Heart right ventricle (tissue), 16 donors: Measurements from ENCODE around the gene TP63. TPM values are rescaled to one million over a fixed set of nuclear protein-coding genes. Genes with fewer than 3 reads are reported as not detected.
A peak's percentile ranks its signal among the peaks of the same experiment; 100 is the strongest.

Experiments
- ATAC-seq, 8 donors: fragments of 200-7000 bp; cut with Tn5 transposase; one replicate each; pipeline ENCODE4 v1.9.1; 2020; ENCODE audit warnings: mild to moderate bottlenecking in 8 of 8, moderate library complexity in 8 of 8, moderate number of reproducible peaks in 1 of 8
- DNase-seq, 2 donors: peaks; one replicate each; pipeline ENCODE4 v3.0.0-alpha.2; 2020
- H3K27ac ChIP-seq, 10 donors: fragments of 200-600 bp; sonication (generic) in 2 of 10; one replicate each; pipeline versions ENCODE4 v1.5.0 to v1.8.0; 2020 to 2022; ENCODE audit warnings: mild to moderate bottlenecking in 3 of 10
- H3K27me3 ChIP-seq, 7 donors: fragments of 200-600 bp; one replicate each; pipeline ENCODE4 v1.8.0; 2021 to 2022; ENCODE audit warnings: mild to moderate bottlenecking in 2 of 7
- H3K36me3 ChIP-seq, 9 donors: fragments of 200-600 bp; sonication (generic) in 1 of 9; one replicate each; pipeline versions ENCODE4 v1.5.0 to v1.8.0; 2020 to 2022; ENCODE audit warnings: mild to moderate bottlenecking in 2 of 9
- H3K4me1 ChIP-seq, 9 donors: fragments of 200-600 bp; sonication (generic) in 1 of 9; one replicate each; pipeline versions ENCODE4 v1.5.0 to v1.8.0; 2020 to 2022; ENCODE audit warnings: mild to moderate bottlenecking in 4 of 9
- H3K4me3 ChIP-seq, 10 donors: fragments of 200-600 bp; sonication (generic) in 2 of 10; one replicate each; pipeline versions ENCODE4 v1.5.0 to v1.8.0; 2020 to 2022; ENCODE audit warnings: mild to moderate bottlenecking in 7 of 10, moderate library complexity in 2 of 10
- H3K9me3 ChIP-seq, 11 donors: fragments of 200-600 bp in 10 of 11; sonication (generic) in 2 of 11; one replicate each; pipeline versions ENCODE4 v1.5.0 to v1.8.0; 2013 to 2022; ENCODE audit warnings: mild to moderate bottlenecking in 2 of 11, control low read depth in 1 of 11, moderate library complexity in 1 of 11
- WGBS, 2 donors: extraction: QIAGEN DNeasy Blood & Tissue Kit; methylation state at CpG; one replicate each; pipeline ENCODE4 v1.1.7; 2013; ENCODE audit warnings: inconsistent platforms in 1 of 2; 5-methylcytosine and 5-hydroxymethylcytosine counted together
- intact Hi-C, 10 donors: fragments of 100-400 bp; cut with DNase I; formaldehyde crosslinking; loops; one replicate each; pipeline versions ENCODE4 v1.11.1 to v1.14.2; 2022
- polyA plus RNA-seq, 2 donors: library from polyadenylated mRNA; stranded (reverse); fragments of 200-250 nt; gene quantifications; one replicate each; pipeline ENCODE4 v1.2.3, GENCODE V29; 2013
- total RNA-seq, 10 donors: library from RNA; stranded (reverse); fragmentation: NEBNext Ultra II Directional in 3 of 10; extraction: Animal tissue kit (Norgen Biotek cat#: 25700) in 3 of 10; gene quantifications; one replicate each; pipeline versions ENCODE4 v1.2.1 to v1.2.4, GENCODE V29; 2021 to 2023
- TF ChIP-seq, protein P1 (sequence below), 9 donors: fragments of 200-600 bp; sonication (generic) in 2 of 9; IDR thresholded peaks; one replicate each; pipeline versions ENCODE4 v1.5.0 to v1.8.0; 2021 to 2022; ENCODE audit warnings: antibody characterized with exemption in 9 of 9, mild to moderate bottlenecking in 5 of 9, moderate library complexity in 1 of 9
- donor health status: Arrhythmogenic right ventricular cardiomyopathy.
- donor health status: ischemic (EF 13 %, LVEDD 7.1; RV severe dilation, severe dysfunction).
- donor health status: healthy with polysubstance abuse.
- donor health status: DM: no; HTN: yes; CAD: no.
- donor health status: DM: no; HTN: no; CAD: no.
- donor health status: ischemic (EF 25% LVEDD 6.9; RV normal size, moderate dysfunction).
- donor health status: ischemic (EF 25% LVEDD 5.7; RV mildly dilated, moderate dysfunction).
- donor health status: healthy.
- donor health status: DM: yes; HTN: yes; CAD: no.
- donor health status: Ischemic cardiomyopathy.
- donor health status: ischemic (EF 35%, LVEDD 5.7; RV mildly dilated, moderate dysfunction).
- donor health status: nonischemic (EF 11% LVEDD 7.7; RV severe dilation, severe dysfunction).
- donor health status: DM: yes; HTN: yes; CAD: no.
- donor health status: PGD.
- donor health status: ischemic (EF 29% LVEDD 5.4; RV normal size, mild dysfunction).
- donor health status: nonischemic (EF 23%, LVEDD 6.1; RV moderate dilation, normal function).

The TP63 gene
- total and polyA plus RNA-seq, 12 donors: 0.07 to 1.5 (median 0.49) TPM

DNA sequence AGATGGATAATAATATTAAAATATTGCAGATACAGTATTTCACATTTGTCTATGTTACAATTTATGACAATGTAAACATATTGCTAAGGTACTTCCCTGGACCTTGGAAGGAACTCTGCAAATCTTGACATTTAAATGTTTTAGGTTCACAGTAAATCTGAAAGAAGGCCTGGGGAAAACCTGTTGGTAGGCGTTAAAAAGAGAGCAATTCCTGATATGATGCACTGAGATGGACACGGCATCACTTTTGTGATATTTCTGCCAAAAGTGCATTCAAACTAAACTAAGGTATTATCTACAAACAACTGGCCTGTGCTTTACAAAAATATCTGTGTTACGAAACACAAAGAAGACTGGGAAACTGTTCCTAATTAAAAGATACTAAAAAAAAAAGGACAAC lies 6.1 kb upstream of the TP63 start:
- Histone ChIP-seq H3K27ac (no peak overlapping the region), H3K4me3 (no peak overlapping the region), H3K9me3 (no peaks in the 10 kb centered on the region), H3K4me1 (peaks cover 0 to 10% (median 8%) of the 10 kb centered on the region in 9 donors), H3K36me3 (no peaks in the 10 kb centered on the region), H3K27me3 (no peaks in the 10 kb centered on the region)
- WGBS, 2 donors: 83 to 88% methylated on average over 3 of the region's 3 CpGs
- intact Hi-C loops: no loop called here
- no peak for DNase-seq
- no peak for ATAC-seq
- TF ChIP-seq, protein P1, sequence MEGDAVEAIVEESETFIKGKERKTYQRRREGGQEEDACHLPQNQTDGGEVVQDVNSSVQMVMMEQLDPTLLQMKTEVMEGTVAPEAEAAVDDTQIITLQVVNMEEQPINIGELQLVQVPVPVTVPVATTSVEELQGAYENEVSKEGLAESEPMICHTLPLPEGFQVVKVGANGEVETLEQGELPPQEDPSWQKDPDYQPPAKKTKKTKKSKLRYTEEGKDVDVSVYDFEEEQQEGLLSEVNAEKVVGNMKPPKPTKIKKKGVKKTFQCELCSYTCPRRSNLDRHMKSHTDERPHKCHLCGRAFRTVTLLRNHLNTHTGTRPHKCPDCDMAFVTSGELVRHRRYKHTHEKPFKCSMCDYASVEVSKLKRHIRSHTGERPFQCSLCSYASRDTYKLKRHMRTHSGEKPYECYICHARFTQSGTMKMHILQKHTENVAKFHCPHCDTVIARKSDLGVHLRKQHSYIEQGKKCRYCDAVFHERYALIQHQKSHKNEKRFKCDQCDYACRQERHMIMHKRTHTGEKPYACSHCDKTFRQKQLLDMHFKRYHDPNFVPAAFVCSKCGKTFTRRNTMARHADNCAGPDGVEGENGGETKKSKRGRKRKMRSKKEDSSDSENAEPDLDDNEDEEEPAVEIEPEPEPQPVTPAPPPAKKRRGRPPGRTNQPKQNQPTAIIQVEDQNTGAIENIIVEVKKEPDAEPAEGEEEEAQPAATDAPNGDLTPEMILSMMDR (IDR thresholded peaks at IDR 0.05): no peak

DNA sequence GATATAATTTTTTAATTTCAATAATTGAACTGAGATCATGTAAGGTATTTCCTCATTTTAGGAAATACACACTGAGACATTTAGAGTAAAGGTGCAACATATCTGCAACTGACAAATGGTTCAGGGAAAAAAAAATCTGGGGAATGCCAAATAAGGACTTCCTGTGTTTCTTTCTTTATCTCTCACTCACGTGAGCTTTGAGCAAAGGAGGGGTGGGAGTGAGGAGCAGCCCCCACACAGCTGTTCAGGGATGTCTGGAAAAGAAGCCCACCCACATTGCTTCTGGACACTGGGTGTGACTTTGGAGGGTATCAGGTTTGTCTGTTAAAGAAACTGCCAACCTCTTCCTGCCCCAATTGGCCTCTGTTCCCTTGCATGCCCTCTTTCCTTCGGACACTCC lies 5.6 kb upstream of the TP63 start:
- no peak for ATAC-seq
- no peak overlapping the region for H3K27ac ChIP-seq
- whole genome bisulfite sequencing, 2 donors: 4 to 8% methylated on average over 2 of the region's 2 CpGs
- no peak overlapping the region for H3K4me3 ChIP-seq
- no peak for DNase-seq
- TF ChIP-seq, protein P1 (IDR thresholded peaks at IDR 0.05): no peak
- no peaks in the 10 kb centered on the region for H3K36me3 ChIP-seq
- intact Hi-C loops: no loop called here
- H3K9me3 ChIP-seq: no peaks in the 10 kb centered on the region
- no peaks in the 10 kb centered on the region for H3K27me3 ChIP-seq
- peaks cover 0 to 15% (median 8%) of the 10 kb centered on the region in 9 donors for H3K4me1 ChIP-seq

DNA sequence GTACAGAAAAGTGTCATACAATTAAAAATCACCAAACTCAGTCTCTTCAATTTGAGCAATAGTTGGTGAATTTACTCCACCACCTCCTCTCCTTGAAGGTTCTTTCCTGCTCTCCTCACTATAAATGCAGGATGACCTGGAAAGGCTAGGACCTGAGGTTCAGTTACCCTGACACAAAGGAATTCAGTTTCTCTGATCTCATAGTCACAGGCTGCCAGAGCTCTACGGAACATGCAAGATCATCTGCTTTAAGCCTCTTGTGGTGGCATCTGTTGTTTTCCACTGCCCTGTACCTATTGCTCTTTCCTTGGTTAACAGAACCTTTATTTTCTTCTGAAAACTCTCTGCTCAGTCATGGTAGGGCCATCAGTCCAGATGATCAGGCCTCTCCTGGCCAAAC lies 4.9 kb upstream of the TP63 start:
- ATAC-seq (no peak), DNase-seq (no peak)
- H3K36me3 ChIP-seq: no peaks in the 10 kb centered on the region
- no peak overlapping the region for H3K27ac ChIP-seq
- intact Hi-C loops: no loop called here
- TF ChIP-seq, protein P1 (IDR thresholded peaks at IDR 0.05): no peak
- 84 to 89% methylated on average over 1 of the region's 1 CpG for WGBS, 2 donors
- no peak overlapping the region for H3K4me3 ChIP-seq
- no peaks in the 10 kb centered on the region for H3K27me3 ChIP-seq
- no peaks in the 10 kb centered on the region for H3K9me3 ChIP-seq
- peaks cover 0 to 21% (median 8%) of the 10 kb centered on the region in 9 donors for H3K4me1 ChIP-seq

DNA sequence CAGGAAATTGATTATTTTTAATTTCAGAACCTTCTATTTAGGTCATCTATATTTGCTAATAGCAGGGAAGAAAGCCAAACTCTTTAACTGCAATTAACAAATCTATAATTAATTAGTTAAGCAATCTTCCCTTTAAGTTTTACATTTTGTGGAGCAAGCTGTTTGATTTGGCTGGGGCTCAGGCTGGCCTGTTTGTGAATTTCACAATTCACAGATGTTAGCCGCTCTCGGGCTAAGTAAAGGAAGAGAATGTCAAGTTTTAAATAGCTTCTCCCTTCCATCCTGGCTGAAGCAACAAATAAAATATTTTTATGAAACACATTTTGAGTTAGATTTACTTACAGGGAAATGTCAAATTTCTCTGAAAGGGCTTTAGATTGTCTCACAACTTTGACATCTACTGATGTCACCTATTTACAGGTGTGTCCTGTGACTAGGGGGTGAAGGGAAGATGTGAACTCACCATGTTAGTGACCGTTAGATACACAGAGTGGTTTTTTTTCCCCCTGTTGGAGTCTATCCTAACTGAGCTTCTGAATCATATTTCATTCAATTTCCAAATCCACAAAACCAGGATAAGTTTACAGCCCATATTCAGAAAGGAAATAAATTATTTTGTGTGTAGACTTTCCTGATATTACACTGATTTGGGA lies 1.3 kb upstream of the TP63 start:
- Histone ChIP-seq H3K36me3 (no peaks in the 10 kb centered on the region), H3K4me1 (peaks cover 0 to 23% (median 8%) of the 10 kb centered on the region in 9 donors), H3K27ac (peak overlapping the region in 7 of 10 donors; percentile 8 to 70 (median 54)), H3K27me3 (no peaks in the 10 kb centered on the region), H3K4me3 (peak overlapping the region in 3 of 10 donors; percentile 50), H3K9me3 (no peaks in the 10 kb centered on the region)
- intact Hi-C loops: no loop called here
- ATAC-seq: peak in 6 of 8 donors; percentile 63 to 75 (median 68)
- peak in 1 of 2 donors; percentile 16 for DNase-seq
- 39 to 50% methylated on average over 3 of the region's 3 CpGs for WGBS, 2 donors
- TF ChIP-seq, protein P1 (IDR thresholded peaks at IDR 0.05): no peak
